Progenitor cell of endocrine pancreas (in vitro differentiated cells): ENCODE measurements around the gene YPEL4. TPM values are rescaled to one million over a fixed set of nuclear protein-coding genes. Genes with fewer than 3 reads are reported as not detected.
A peak's percentile ranks its signal among the peaks of the same experiment; 100 is the strongest.

Source experiments
- DNase-seq: peaks from one replicate; pipeline ENCODE4 v3.0.0; 2021; ENCODE audit warnings: low spot score; ENCODE audit not compliant: unreplicated experiment
- H3K27ac Mint-ChIP-seq: 2 replicates; pipeline ENCODE4 v1.8.0; 2021; ENCODE audit warnings: mild to moderate bottlenecking, moderate library complexity, mixed read lengths
- H3K27me3 Mint-ChIP-seq: 2 replicates; pipeline ENCODE4 v1.8.0; 2021; ENCODE audit warnings: mixed read lengths
- H3K36me3 Mint-ChIP-seq: 2 replicates; pipeline ENCODE4 v1.8.0; 2022; ENCODE audit warnings: mixed read lengths; ENCODE audit not compliant: insufficient read depth
- H3K4me1 Mint-ChIP-seq: 2 replicates; pipeline ENCODE4 v1.8.0; 2021; ENCODE audit warnings: low read depth, mixed read lengths
- H3K4me3 Mint-ChIP-seq: 2 replicates; pipeline ENCODE4 v1.8.0; 2021; ENCODE audit warnings: low read depth, mild to moderate bottlenecking, moderate library complexity, mixed read lengths
- H3K9me3 Mint-ChIP-seq: 2 replicates; pipeline ENCODE4 v1.8.0; 2021; ENCODE audit warnings: low read depth, mixed read lengths
- CTCF ChIP-seq: fragments of 200-600 bp; sonication (generic); IDR thresholded peaks from one replicate; pipeline ENCODE4 v1.5.0; 2021; ENCODE audit warnings: antibody characterized with exemption, mild to moderate bottlenecking; ENCODE audit not compliant: unreplicated experiment
- total RNA-seq: library from RNA; stranded (reverse); gene quantifications from 2 replicates; pipeline ENCODE4 v1.2.1, GENCODE V29; 2021

YPEL4 gene
- total RNA-seq, 1 donor from 2014 or later: 0.22 TPM

DNA sequence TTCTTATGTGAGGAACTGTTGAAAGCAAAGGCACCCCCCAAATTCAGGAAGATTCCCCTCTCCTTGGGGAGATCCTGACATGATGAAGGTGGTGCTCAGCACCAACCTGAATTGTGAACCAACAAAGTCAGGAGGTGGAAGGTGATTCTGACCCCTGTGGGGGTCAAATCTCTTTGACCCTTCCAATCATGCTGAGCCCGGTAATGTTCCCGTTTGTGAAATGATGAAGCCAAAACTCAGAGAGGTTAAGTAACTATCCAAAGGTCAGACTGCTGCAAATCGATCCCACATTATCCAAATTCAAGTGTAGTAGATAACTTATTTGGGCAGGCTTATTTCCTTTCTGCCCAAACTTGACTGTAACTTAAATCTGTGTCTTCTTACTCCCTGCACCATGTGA is 33.1 kb downstream of the YPEL4 start:
- Mint-ChIP-seq H3K4me3 (no peak overlapping the region), H3K9me3 (no peaks in the 10 kb centered on the region), H3K4me1 (peaks cover 3% of the 10 kb centered on the region), H3K27ac (no peak overlapping the region), H3K27me3 (no peaks in the 10 kb centered on the region), H3K36me3 (peaks cover 32% of the 10 kb centered on the region)
- no peak for DNase-seq
- no peak for TF ChIP-seq CTCF

GRCh38 chr11:57615308-57615707 is 34.4 kb downstream of the YPEL4 start:
- no peaks in the 10 kb centered on the region for H3K9me3 Mint-ChIP-seq
- H3K4me1 Mint-ChIP-seq: peaks cover 3% of the 10 kb centered on the region
- no peak for TF ChIP-seq CTCF
- no peaks in the 10 kb centered on the region for H3K27me3 Mint-ChIP-seq
- peaks cover 34% of the 10 kb centered on the region for H3K36me3 Mint-ChIP-seq
- DNase-seq: no peak
- H3K4me3 Mint-ChIP-seq: no peak overlapping the region
- H3K27ac Mint-ChIP-seq: no peak overlapping the region

- Mint-ChIP-seq H3K4me3 (no peak overlapping the region), H3K27ac (peak overlapping the region; percentile 49), H3K4me1 (peaks cover 3% of the 10 kb centered on the region), H3K9me3 (no peaks in the 10 kb centered on the region), H3K36me3 (peaks cover 32% of the 10 kb centered on the region), H3K27me3 (no peaks in the 10 kb centered on the region)
- no peak for DNase-seq
- no peak for TF ChIP-seq CTCF
These were observed 35.4 kb downstream of the YPEL4 start for GRCh38 chr11:57614234-57614772.

- TF ChIP-seq CTCF: no peak
- H3K27ac Mint-ChIP-seq: no peak overlapping the region
These were observed 39.5 kb downstream of the YPEL4 start for GRCh38 chr11:57610170-57610569.

GRCh38 chr11:57605028-57605420 is 44.7 kb downstream of the YPEL4 start:
- DNase-seq: no peak
- TF ChIP-seq CTCF: no peak
- H3K36me3 Mint-ChIP-seq: peaks cover 23% of the 10 kb centered on the region
- no peak overlapping the region for H3K4me3 Mint-ChIP-seq
- no peaks in the 10 kb centered on the region for H3K9me3 Mint-ChIP-seq
- H3K27ac Mint-ChIP-seq: no peak overlapping the region
- H3K27me3 Mint-ChIP-seq: no peaks in the 10 kb centered on the region
- no peaks in the 10 kb centered on the region for H3K4me1 Mint-ChIP-seq

More at GRCh38 chr11:57610170-57610569, 39.5 kb downstream of the YPEL4 start:
- Mint-ChIP-seq H3K4me1 (no peaks in the 10 kb centered on the region), H3K36me3 (peaks cover 31% of the 10 kb centered on the region), H3K4me3 (no peak overlapping the region), H3K9me3 (no peaks in the 10 kb centered on the region), H3K27me3 (no peaks in the 10 kb centered on the region)
- no peak for DNase-seq
